Activated CD8-positive, alpha-beta memory T cell treated with anti-CD3 and anti-CD28 coated beads, Interleukin-2, amount 10 ng/mL, durations not matched to agents 7 days and 5 days (primary cell): ENCODE results near the gene ADAMTS3. TPM values are rescaled to one million over a fixed set of nuclear protein-coding genes. Genes with fewer than 3 reads are reported as not detected.

Source experiments
- ATAC-seq: fragments of 150-1000 bp; cut with Tn5 transposase; one replicate; pipeline ENCODE4 v1.10.0; 2021; ENCODE audit warnings: moderate library complexity
- CTCF ChIA-PET: fragments of 350-600 bp; sonication (Branson Sonifier 250); formaldehyde crosslinking; loops from one replicate; lab custom pipeline; 2021; ENCODE audit warnings: antibody characterized with exemption; lab: Charles Lee
- DNase-seq: peaks from one replicate; pipeline ENCODE4 v3.0.0-alpha.2; 2020
- H3K27ac Mint-ChIP-seq: one replicate; pipeline ENCODE4 v1.8.0; 2021; ENCODE audit warnings: mild to moderate bottlenecking, mixed read lengths
- H3K27me3 Mint-ChIP-seq: one replicate; pipeline ENCODE4 v1.8.0; 2021; ENCODE audit warnings: mixed read lengths
- H3K36me3 Mint-ChIP-seq: one replicate; pipeline ENCODE4 v1.8.0; 2021; ENCODE audit warnings: mild to moderate bottlenecking, mixed read lengths
- H3K4me1 Mint-ChIP-seq: one replicate; pipeline ENCODE4 v1.8.0; 2021; ENCODE audit warnings: mixed read lengths
- H3K4me3 Mint-ChIP-seq: one replicate; pipeline ENCODE4 v1.8.0; 2021; ENCODE audit warnings: mild to moderate bottlenecking, moderate library complexity, mixed read lengths
- H3K9me3 Mint-ChIP-seq: one replicate; pipeline ENCODE4 v1.8.0; 2022; ENCODE audit warnings: low read depth, mixed read lengths
- total RNA-seq, 2 experiments: library from RNA; stranded (reverse); gene quantifications; one replicate each; pipeline ENCODE4 v1.2.3, GENCODE V29; 2021

Gene ADAMTS3
- total RNA-seq, 2 experiments from 2014 or later = not detected

DNA sequence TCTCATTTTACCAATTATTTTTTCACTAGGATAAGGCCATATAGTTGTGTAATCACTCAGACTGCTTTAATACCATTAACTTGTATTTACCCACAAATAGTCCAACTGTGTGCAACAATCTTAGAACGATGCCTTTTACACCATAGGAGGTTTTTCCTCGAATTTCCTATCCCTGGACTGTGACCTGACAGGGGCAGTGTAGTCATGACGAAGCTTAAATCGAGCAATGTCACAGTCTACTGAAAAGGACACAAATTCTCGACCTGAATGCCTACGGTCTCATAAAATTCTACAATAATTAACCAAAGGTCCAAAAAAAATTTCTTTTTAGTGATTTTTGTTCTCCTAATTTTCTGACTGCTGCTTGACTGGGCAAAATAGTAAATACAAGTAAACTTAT lies 208.9 kb downstream of the ADAMTS3 start:
- Mint-ChIP-seq H3K9me3 (no peaks in the 10 kb centered on the region), H3K27me3 (no peaks in the 10 kb centered on the region), H3K4me3 (no peak overlapping the region), H3K27ac (no peak overlapping the region), H3K36me3 (no peaks in the 10 kb centered on the region), H3K4me1 (no peaks in the 10 kb centered on the region)
- CTCF ChIA-PET = no interaction called here
- ATAC-seq (no peak), DNase-seq (no peak)

DNA sequence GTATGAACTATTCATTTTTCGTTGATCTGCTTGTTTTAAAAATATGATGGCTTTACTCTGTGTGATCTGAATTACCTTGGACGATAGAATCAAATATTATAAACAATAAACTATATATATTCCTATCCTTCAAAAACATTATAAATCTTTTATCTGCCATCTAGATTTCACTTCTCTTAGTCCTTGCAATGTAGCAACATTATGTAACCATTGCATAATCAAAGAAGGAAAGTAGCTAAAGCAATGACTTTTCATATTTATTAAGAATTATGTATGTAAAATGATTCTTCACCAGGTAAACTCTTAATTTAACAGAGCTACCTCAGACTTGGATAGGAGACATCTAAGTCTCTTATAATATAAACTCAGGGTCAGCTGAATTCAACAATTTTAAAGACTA lies 210.5 kb downstream of the ADAMTS3 start:
- ATAC-seq = no peak
- no peak overlapping the region for H3K27ac Mint-ChIP-seq
- CTCF ChIA-PET = no interaction called here
- DNase-seq = no peak
- H3K36me3 Mint-ChIP-seq = no peaks in the 10 kb centered on the region
- H3K27me3 Mint-ChIP-seq = no peaks in the 10 kb centered on the region
- H3K4me3 Mint-ChIP-seq = no peak overlapping the region
- H3K4me1 Mint-ChIP-seq = no peaks in the 10 kb centered on the region
- H3K9me3 Mint-ChIP-seq = no peaks in the 10 kb centered on the region

DNA sequence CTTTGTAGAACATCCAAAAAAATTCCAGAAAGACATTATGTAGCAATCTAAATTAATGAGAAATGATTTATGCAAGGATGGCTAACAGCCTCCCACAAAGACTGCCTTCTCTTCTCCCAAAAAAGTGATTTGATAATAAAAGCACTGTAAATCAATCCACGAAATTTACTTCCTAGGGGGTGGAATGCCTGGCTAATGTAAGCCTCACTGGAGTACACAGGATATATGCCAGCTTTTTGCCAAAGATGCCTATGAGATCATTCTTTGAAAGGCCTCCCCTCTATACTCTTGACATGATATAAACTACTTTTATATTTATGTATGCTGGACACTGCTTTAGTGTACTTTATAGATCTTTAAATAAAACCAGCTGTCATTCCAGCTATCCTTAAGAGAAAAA lies 211.1 kb downstream of the ADAMTS3 start:
- Mint-ChIP-seq H3K27me3 (no peaks in the 10 kb centered on the region), H3K4me1 (no peaks in the 10 kb centered on the region), H3K27ac (no peak overlapping the region), H3K9me3 (no peaks in the 10 kb centered on the region), H3K36me3 (no peaks in the 10 kb centered on the region), H3K4me3 (no peak overlapping the region)
- no peak for DNase-seq
- CTCF ChIA-PET = no interaction called here
- no peak for ATAC-seq

DNA sequence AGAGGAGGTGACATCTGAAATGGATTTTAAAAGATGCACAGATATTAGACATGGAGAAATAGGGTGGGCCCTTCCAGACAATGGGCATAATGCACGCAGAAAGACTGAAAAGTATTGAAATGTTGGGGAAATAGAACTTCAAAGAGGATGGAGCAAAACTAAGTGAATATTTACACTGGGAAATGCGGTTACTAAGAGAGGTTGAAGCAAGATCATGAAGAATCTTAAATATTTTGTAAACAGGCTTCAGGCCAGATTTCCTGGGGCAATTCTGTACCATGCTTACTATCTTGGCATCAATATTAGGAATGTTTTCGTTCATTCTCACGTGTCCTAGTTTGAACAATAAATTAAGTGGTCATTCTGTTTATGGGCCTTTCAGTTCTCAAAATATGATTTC lies 216.3 kb downstream of the ADAMTS3 start:
- no peaks in the 10 kb centered on the region for H3K27me3 Mint-ChIP-seq
- H3K27ac Mint-ChIP-seq = no peak overlapping the region
- H3K4me3 Mint-ChIP-seq = no peak overlapping the region
- CTCF ChIA-PET = no interaction called here
- H3K9me3 Mint-ChIP-seq = no peaks in the 10 kb centered on the region
- no peak for ATAC-seq
- H3K36me3 Mint-ChIP-seq = no peaks in the 10 kb centered on the region
- no peaks in the 10 kb centered on the region for H3K4me1 Mint-ChIP-seq
- DNase-seq = no peak

DNA sequence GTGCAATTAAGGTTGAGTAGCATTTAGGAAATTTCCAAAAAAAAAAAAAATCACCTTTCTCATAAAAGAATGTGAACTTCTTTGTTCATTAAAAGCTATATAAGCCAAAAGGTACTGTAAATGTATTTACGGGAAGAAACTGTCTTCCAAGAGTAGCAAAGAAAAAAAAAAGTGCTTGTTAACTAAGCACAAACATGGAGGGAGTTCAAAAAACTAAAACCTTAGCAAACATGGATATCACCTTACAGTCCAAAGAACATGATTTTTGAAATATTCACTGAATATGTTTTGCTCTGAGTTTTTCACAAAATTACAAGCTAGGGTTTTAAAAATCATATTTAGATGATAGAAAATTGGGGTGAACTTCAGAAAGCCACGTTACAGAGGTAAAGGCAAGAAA lies 217.5 kb downstream of the ADAMTS3 start:
- CTCF ChIA-PET = no interaction called here
- Mint-ChIP-seq H3K36me3 (no peaks in the 10 kb centered on the region), H3K4me1 (no peaks in the 10 kb centered on the region), H3K27ac (no peak overlapping the region), H3K9me3 (no peaks in the 10 kb centered on the region), H3K27me3 (no peaks in the 10 kb centered on the region), H3K4me3 (no peak overlapping the region)
- DNase-seq = no peak
- no peak for ATAC-seq

DNA sequence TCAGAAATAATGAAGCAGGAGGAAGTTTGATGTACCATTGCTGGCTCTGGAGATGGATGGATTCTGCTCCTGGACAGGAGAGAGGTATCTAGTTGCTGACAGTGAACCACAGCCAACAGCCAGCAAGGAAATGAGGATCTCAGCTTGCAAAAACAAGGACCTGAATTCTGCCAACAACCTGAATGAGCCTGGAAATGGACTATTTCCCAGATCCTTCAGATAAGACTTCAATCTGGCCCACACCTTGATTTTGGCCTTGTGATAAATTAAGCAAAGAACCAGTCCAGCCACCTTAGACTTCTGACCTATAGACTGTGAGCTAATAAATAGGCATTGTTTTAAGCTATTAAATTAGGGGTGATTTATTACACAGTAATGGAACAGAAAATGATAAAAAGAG lies 220.3 kb downstream of the ADAMTS3 start:
- H3K27ac Mint-ChIP-seq = no peak overlapping the region
- peaks cover 2% of the 10 kb centered on the region for H3K27me3 Mint-ChIP-seq
- ATAC-seq (no peak), DNase-seq (no peak)
- CTCF ChIA-PET = no interaction called here
- H3K9me3 Mint-ChIP-seq = no peaks in the 10 kb centered on the region
- no peaks in the 10 kb centered on the region for H3K36me3 Mint-ChIP-seq
- no peaks in the 10 kb centered on the region for H3K4me1 Mint-ChIP-seq
- H3K4me3 Mint-ChIP-seq = no peak overlapping the region

DNA sequence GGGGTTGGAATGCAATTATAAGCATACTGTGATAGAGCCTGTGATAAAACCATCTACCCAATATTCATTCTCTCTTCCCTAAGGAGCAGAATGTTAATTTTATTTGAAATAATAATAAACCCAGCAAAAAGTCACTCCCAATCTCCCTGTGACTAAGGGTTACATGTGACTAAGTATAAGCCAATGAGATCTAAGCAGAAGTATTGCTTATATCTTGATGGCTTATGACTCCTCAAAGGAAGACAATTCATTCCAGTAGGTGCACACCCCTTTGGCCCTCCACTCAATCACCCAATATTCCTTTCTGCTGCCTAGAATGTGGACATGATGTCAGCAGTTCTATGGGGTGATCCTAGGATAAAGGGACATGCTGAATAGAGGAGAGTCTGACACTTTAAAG lies 224.6 kb downstream of the ADAMTS3 start:
- H3K27me3 Mint-ChIP-seq = peaks cover 2% of the 10 kb centered on the region
- no peak for DNase-seq
- H3K9me3 Mint-ChIP-seq = no peaks in the 10 kb centered on the region
- no peak for ATAC-seq
- no peaks in the 10 kb centered on the region for H3K4me1 Mint-ChIP-seq
- H3K4me3 Mint-ChIP-seq = no peak overlapping the region
- CTCF ChIA-PET = no interaction called here
- H3K36me3 Mint-ChIP-seq = no peaks in the 10 kb centered on the region
- H3K27ac Mint-ChIP-seq = no peak overlapping the region

DNA sequence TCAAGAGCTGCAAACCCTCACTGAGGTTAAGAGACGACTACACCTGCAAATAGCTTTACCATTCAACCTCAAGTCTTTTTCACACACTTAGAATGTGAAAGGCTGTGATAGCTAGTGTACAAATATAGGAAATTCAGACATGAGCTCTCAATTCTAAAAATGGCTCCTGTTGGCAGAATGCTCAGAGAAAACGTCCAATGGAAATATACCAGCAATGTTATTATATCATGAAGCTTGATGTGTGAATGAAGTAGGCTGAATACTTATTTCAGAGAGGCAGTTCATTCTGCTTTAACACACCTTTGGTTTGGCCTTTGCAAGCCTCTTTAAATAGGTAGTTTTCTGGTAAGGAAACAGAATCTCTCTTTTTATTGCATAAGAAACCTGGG lies 227.6 kb downstream of the ADAMTS3 start:
- CTCF ChIA-PET = interaction anchor here (1.7 kb wide), 1 partner anchor 15 kb away, joined by 4 read pairs; no protein-coding TSS in a partner anchor

DNA sequence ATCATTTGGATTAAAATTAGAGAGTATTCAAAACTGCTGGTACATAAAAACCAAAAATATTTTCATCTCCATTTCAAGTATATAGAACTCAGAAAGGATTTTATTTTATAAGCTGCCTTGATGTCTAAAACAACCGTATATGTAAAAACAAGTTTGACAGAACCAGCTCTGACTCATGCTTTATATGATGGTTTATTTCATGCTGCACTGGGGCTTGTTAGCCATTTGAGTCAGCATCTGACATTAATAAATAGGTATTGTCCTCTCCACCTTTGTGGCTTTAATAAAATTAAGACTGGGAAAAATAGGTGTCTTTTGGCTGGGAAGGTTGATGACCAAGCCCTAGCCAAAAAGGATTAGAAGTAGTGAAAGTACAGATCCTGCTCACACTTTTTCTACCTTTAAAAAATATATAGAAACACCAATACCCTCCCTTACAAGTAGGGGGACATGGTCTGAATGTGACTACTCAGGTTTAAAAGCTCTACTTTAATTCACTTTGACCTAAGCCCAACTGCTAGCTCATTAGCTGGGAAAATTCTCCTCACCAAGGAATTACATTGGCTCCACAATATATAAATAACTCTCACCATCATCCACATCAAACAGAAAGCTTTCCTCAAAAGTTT lies 228.1 kb downstream of the ADAMTS3 start:
- no peaks in the 10 kb centered on the region for H3K36me3 Mint-ChIP-seq
- ATAC-seq = no peak
- no peak overlapping the region for H3K4me3 Mint-ChIP-seq
- peaks cover 2% of the 10 kb centered on the region for H3K27me3 Mint-ChIP-seq
- CTCF ChIA-PET = interaction anchor here (1.7 kb wide), 1 partner anchor 14 kb away, joined by 4 read pairs; no protein-coding TSS in a partner anchor
- H3K9me3 Mint-ChIP-seq = no peaks in the 10 kb centered on the region
- no peaks in the 10 kb centered on the region for H3K4me1 Mint-ChIP-seq
- DNase-seq = no peak
- H3K27ac Mint-ChIP-seq = no peak overlapping the region

More for the DNA sequence above, 227.6 kb downstream of the ADAMTS3 start:
- ATAC-seq = no peak
- H3K4me1 Mint-ChIP-seq = no peaks in the 10 kb centered on the region
- H3K27me3 Mint-ChIP-seq = peaks cover 2% of the 10 kb centered on the region
- DNase-seq = no peak
- no peaks in the 10 kb centered on the region for H3K36me3 Mint-ChIP-seq
- no peak overlapping the region for H3K27ac Mint-ChIP-seq
- no peaks in the 10 kb centered on the region for H3K9me3 Mint-ChIP-seq
- H3K4me3 Mint-ChIP-seq = no peak overlapping the region

DNA sequence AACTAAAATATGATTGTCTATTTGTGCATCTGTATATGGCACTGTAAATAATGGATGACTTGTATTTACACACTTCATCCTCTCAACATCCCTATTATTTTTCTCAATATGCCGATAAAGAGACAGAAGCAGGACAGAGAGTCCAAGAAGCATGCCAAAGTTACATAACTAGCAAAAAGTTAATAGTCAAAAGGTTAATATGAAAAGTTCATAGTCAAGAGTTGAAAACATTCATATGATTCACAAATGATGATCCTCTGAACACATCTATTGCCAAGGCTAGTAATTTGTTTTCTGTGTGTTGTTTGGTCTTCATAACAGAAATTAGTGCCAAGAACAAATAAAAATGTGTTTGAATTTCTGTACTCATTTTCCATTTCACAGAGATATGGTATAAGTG lies 231.0 kb downstream of the ADAMTS3 start:
- H3K4me1 Mint-ChIP-seq = no peaks in the 10 kb centered on the region
- no peak overlapping the region for H3K27ac Mint-ChIP-seq
- DNase-seq (no peak), ATAC-seq (no peak)
- no peak overlapping the region for H3K4me3 Mint-ChIP-seq
- CTCF ChIA-PET = no interaction called here
- no peaks in the 10 kb centered on the region for H3K9me3 Mint-ChIP-seq
- no peaks in the 10 kb centered on the region for H3K36me3 Mint-ChIP-seq
- H3K27me3 Mint-ChIP-seq = no peaks in the 10 kb centered on the region

DNA sequence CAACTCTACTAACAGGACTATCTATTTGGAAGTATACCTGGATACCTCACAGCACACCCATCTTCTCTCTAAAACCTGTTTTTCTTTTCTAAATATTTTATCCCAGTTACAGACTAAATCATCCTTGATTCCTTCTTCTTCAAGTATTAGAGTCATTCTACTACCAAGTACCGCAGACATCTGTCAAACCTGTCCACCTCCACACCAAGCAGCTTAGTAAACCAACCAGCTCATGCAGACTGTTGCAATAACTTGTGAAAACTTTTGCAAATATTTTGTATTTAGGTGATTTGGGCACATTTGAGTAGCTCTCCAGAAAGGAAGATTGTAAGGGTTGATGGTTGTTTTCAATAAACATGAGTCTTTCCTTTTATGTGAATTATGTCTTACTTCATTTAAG lies 238.6 kb downstream of the ADAMTS3 start:
- Mint-ChIP-seq H3K9me3 (no peaks in the 10 kb centered on the region), H3K4me1 (no peaks in the 10 kb centered on the region), H3K27me3 (peaks cover 2% of the 10 kb centered on the region), H3K27ac (no peak overlapping the region), H3K4me3 (no peak overlapping the region), H3K36me3 (no peaks in the 10 kb centered on the region)
- ATAC-seq (no peak), DNase-seq (no peak)
- CTCF ChIA-PET = no interaction called here

DNA sequence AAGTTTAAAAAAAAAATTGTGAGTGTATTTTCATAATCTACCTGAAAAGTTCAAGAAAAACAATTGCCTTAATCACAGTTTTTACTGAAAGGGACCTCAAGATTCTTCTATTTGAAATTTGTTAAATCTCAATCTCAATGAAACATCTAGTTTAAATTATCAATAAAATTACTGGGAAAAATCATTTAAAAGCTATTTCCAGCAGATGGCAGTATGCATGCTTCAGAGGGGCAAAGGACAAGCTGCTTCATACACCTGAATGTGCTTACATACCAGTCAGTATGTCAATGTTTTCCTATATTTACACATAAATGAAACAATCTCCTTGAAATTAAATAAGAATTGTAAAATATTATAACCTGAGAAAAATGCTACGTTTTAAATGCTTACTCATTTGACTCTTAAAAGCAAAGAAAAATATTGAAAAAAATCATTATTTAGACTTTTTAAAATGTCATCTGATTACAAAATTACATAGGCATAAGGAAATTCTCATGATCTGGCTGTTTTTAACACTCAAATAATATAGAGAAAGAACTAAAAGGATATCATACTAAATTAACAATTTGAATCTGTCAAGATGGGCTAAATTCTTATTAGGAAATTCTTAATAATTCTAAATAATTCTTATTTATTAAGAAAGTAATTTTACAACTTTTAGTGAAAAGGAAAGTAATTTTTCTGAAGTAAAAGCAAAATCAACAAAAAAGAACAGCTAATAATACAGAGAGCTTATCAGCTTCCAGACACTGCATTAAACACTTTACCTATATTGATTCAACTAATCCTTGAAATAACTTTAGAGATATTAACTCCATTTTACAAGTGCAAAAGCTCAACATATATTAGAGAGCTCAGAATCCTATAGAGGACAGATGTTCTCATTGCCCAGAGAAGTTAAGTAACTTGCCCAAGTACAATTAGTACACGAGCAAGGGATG lies 242.1 kb downstream of the ADAMTS3 start:
- Mint-ChIP-seq H3K9me3 (no peaks in the 10 kb centered on the region), H3K36me3 (no peaks in the 10 kb centered on the region), H3K4me3 (no peak overlapping the region), H3K4me1 (no peaks in the 10 kb centered on the region), H3K27me3 (peaks cover 10% of the 10 kb centered on the region), H3K27ac (no peak overlapping the region)
- DNase-seq = no peak
- CTCF ChIA-PET = interaction anchor here (0.8 to 1.6 kb wide), 5 partner anchors 14 to 147 kb away, joined by 3 to 4 read pairs (median 3); no protein-coding TSS in a partner anchor
- no peak for ATAC-seq

DNA sequence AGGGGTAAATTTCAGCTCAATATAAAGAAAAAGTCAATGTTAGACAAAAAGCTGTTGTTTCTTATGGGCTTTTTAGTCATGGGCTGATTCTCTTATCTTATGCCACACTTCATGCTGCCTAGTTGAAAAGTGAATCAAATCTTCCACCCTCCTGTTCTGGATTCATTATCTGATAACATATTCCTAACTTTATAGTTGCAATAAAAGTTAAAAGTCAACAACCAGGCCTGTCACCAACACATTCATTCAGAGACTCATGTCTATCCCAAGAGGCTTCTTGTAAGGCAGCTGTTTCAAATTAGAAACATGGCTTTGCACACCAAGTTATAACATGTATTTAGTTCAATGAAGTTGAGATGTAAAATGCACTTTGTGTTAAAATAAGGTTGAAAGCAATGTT lies 243.8 kb downstream of the ADAMTS3 start:
- H3K9me3 Mint-ChIP-seq = no peaks in the 10 kb centered on the region
- CTCF ChIA-PET = no interaction called here
- ATAC-seq = no peak
- peaks cover 3% of the 10 kb centered on the region for H3K4me1 Mint-ChIP-seq
- H3K27ac Mint-ChIP-seq = no peak overlapping the region
- H3K27me3 Mint-ChIP-seq = peaks cover 10% of the 10 kb centered on the region
- no peak overlapping the region for H3K4me3 Mint-ChIP-seq
- no peaks in the 10 kb centered on the region for H3K36me3 Mint-ChIP-seq
- DNase-seq = no peak

DNA sequence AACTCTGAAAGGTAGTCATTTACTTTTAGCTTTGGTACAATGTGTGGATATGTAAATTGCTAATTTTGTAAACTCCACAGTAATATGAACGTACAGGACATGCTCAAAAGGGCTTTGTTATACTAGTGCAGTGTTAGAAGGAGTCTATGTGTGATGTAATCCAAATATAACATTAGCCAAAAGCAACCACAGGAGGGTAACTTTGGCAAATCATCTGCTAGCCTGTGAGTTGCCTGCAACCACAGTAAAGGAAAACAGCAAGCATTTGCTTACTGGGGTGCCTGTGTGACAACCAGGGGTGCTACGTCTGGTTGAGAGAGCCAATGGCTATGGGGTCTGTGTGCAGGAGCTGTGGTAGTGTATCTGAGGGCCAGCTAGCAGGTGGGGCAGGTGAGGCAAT lies 245.8 kb downstream of the ADAMTS3 start:
- peaks cover 16% of the 10 kb centered on the region for H3K4me1 Mint-ChIP-seq
- H3K9me3 Mint-ChIP-seq = no peaks in the 10 kb centered on the region
- ATAC-seq = no peak
- CTCF ChIA-PET = no interaction called here
- H3K4me3 Mint-ChIP-seq = no peak overlapping the region
- no peak for DNase-seq
- H3K27me3 Mint-ChIP-seq = peaks cover 10% of the 10 kb centered on the region
- H3K27ac Mint-ChIP-seq = no peak overlapping the region
- no peaks in the 10 kb centered on the region for H3K36me3 Mint-ChIP-seq
